IPS-18c (cell line): ENCODE data around the gene NPDC1.
A peak's percentile ranks its signal among the peaks of the same experiment; 100 is the strongest.

ENCODE experiments used
- H3K4me3 ChIP-seq: 2 replicates; pipeline ENCODE4 v1.7.0; 2013; ENCODE audit warnings: low read depth, mild to moderate bottlenecking, low read length, moderate library complexity; ENCODE audit not compliant: insufficient read depth
- H3K9me3 ChIP-seq: one replicate; pipeline ENCODE4 v1.6.1; 2013; ENCODE audit warnings: mild to moderate bottlenecking, low read length, moderate library complexity; ENCODE audit not compliant: control insufficient read depth, insufficient read depth

Gene NPDC1

DNA sequence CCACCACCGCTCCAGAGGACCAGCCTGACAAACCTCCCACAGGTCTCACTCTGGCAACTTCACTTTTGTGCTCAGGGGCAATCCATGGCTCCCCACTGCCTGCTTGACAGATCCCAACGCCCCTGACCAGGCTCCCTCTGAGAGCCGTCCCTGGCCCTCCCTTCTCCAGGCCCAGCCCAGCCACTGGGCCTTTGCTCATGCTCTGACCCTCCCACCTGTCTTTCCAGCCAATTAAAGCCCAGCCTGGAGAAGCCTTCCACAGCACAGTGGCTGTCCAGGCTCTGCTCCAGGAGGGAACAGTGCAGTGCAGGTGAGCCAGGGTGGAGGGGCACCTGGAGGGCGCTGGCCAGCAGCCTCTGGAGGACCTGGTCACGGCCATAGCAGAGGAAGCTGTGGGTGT is 4.6 kb upstream of the NPDC1 start:
- Histone ChIP-seq H3K9me3 (peaks cover 2% of the 10 kb centered on the region), H3K4me3 (no peak overlapping the region)

GRCh38 chr9:137049544-137050449 is 3.8 kb upstream of the NPDC1 start:
- Histone ChIP-seq H3K4me3 (no peak overlapping the region), H3K9me3 (peaks cover 2% of the 10 kb centered on the region)

DNA sequence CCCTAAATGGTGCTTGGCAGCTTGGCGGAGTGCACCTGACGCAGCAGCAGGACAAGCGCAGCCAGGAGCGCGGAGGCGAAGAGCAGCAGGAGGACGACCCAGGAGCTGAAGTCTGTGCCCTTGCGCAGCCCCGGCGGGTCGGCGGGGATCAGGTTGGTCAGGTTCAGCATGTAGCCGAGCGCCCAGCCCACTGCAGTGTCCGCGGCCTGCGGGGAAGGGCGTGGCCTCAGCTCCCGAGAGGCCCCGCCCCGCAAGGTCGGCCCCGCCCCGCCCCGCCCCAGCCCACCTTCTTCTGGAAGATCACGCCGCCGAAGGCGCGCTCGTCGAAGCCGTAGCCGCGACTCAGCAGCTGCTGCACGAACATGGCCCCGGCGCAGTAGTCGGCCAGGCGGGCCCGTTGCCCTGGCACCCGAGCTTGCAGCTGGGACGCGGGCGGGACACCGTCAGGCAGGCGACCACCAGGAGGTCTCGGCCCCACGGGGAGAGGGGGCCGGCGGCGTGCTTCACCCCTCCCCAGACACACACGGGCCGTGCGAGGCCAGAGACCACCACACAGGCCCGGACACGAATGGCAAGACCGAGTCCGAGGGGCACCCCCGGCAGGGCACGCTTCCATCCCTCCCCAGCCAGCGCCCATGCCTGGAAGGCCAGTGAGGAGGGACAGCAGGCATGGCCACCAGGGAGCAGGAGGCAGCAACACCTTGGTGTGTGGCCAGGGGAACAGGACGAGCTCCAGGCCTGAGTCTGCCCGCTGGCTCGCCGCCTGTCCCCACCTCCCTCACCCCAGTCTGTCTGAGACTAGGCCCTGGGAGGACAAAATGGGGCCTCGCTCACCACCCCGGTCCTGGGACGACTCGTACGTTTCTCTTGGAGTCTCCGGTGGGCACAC is 2.9 kb upstream of the NPDC1 start:
- no peak overlapping the region for H3K4me3 ChIP-seq

DNA sequence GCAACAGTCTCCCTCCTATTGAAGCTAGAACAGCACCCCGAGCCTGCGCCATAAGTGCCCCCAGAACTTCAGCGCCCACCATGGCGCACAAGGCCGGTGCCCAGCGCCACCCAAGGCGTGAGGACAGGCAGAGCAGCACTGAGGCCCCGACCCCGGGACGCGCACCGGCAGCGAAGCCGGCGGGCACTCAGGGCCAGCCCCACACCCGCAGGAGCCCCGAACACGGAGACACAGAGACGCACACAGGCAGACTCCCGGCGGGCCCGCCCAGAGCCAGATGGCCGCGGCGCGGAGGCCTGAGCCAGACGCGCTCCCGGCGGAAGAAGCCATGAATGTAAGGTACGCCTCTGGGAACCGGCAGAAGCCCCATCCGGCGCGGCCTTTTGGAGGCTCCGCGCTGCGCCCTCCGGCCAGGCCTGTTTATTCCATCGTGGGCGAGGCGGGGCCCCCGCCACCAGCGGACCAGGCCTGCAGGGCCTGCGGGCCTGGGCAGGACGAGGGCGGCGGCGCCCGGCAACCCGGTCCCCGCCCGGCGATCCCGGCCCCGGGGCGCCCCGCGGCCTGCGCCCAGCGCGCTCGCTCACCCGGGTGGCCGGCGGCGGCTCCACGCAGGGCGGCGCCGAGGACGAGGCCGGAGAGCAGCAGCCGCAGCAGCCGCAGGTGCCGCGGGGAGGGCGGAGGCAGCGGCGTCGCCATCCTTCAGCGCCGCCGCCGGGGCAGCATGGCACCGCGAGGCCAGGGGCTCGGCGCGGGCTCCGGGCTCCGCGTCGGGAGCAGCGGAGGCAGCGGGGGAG is 486 bp downstream of the NPDC1 start:
- Histone ChIP-seq H3K4me3 (peak overlapping the region; percentile 59), H3K9me3 (no peaks in the 10 kb centered on the region)

More for the DNA sequence above, 2.9 kb upstream of the NPDC1 start:
- peaks cover 2% of the 10 kb centered on the region for H3K9me3 ChIP-seq

- peak overlapping the region; percentile 59; the same call in 1 of the 2 replicates for H3K4me3 ChIP-seq
Observed at GRCh38 chr9:137044502-137045177, 1.3 kb downstream of the NPDC1 start.

DNA sequence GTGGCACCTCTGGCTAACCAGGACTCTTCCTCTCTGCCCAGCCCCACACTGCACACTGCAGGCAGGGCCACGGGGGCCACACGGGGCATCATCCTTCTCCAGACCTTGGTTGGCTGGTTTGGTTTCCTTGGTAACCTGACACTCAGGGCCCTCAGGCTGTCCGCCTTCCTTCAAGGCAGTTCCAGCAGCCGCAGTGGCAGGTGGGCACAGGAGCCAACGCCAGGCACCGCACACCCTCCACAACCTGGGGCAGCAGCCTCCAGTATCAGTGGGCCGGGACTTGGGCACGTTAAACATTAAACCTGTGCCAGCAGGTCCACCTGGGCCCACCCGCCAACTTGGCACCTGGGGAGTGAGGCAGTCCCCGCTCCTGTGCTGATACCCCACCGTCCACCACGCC is 1.9 kb downstream of the NPDC1 start:
- Histone ChIP-seq H3K9me3 (no peaks in the 10 kb centered on the region), H3K4me3 (no peak overlapping the region)

More at GRCh38 chr9:137044502-137045177, 1.3 kb downstream of the NPDC1 start:
- H3K9me3 ChIP-seq: no peaks in the 10 kb centered on the region

DNA sequence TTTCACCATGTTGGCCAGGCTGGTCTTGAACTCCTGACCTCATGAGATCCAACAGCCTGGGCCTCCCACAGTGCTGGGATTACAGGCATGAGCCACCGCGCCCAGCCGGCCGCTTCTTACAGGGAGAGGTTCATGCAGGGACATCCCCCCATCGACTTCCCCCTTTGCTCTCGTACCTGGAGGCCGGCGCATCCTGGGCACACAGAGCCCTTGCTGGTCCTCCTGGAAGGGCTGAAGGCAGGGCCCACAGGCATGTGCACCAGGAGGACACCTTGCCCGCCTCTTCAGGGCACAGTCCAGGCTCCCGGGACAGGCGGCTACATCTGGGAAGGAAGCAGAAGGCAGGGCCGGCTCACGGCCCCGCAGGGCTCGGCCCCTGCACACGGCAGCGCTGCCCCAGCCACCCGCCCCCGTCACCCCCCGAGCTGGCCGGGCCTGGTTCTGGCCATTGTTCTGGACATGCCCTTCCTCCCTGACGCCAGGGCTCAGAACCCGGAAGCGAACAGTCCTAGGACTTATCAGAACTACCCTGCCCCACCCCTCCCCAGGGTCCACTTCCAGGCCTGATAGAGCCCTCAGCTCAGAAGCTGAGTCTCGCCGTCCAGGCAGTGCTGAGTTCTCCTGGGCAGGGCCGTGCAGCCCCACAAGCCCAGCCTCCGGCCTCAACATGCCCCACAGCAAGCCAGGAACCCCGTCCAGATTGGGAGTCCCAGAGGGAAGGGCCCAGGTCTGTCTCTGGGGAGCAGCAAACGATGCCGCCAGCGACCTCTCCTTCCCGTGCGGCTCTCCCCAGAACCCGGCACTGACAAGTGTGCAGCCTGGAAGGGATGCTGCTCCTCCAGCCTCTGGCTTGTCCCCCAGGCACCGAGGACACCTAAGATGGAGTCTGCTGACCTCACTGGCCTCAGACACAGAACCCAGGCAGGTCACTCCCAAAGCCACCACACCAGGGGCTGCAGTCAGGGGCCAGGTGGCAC is 2.9 kb downstream of the NPDC1 start:
- Histone ChIP-seq H3K4me3 (no peak overlapping the region), H3K9me3 (no peaks in the 10 kb centered on the region)

DNA sequence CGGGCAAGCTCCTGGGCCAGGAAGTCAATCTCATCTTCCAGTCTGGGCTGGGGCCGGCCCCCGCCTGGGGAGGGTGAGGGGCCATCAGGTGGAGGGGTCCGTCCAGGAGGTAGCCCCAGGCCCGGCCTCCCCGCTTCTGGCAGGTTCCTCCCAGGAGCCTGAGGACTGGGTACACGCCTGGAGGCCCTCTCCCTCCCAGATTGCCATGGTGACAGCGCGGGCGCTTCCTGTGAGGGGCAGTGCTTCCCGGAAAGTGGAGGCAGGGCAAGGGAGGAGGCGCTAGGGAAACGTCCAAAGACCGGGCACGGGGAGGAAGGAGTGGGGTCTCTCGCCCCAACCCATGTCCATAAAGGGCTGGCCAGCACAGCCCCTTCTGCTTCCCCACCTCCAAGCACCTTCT is 4.9 kb downstream of the NPDC1 start:
- no peaks in the 10 kb centered on the region for H3K9me3 ChIP-seq

GRCh38 chr9:137040568-137040967 is 5.4 kb downstream of the NPDC1 start:
- no peaks in the 10 kb centered on the region for H3K9me3 ChIP-seq
- H3K4me3 ChIP-seq: no peak overlapping the region

More for the DNA sequence above, 4.9 kb downstream of the NPDC1 start:
- no peak overlapping the region for H3K4me3 ChIP-seq

DNA sequence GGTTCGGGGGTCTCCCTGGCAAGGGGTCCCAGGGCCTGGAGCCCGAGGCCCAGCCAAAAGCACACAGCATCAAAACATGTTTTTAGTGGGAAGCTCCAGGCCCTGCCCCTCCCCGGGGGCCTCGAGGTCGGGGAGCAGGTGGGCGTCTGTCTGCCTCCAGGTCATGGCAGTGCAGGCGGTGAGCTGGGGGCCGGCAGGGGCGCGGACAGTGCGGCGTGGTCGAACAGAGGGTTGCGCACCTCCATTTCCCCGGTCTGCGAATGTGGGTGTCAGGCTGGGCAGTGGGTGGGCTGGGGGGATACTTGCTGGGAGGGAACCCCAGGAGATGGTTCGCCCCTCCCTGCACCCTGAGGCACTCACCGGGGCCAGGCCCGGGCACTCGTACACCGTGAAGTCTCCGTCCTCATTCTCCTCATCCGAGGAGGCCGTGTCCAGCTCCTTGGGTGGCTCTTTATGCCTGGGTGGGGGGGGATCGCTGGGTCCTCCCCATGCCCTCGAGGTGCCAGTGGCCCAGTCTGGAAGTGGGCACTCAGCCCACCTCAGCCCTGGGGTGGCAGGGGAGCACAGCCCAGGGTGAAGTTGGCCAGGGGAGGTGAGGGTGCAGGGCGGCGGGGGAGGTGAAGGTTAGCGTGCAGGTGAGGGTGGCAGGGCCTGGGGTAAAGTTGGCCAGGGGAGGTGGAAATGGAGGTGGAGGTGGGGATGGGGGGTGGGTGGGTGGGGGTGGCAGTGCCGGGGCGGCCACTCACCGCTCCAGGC is 6.2 kb downstream of the NPDC1 start:
- Histone ChIP-seq H3K4me3 (no peak overlapping the region), H3K9me3 (no peaks in the 10 kb centered on the region)

GRCh38 chr9:137038916-137039315 is 7.1 kb downstream of the NPDC1 start:
- Histone ChIP-seq H3K9me3 (no peaks in the 10 kb centered on the region), H3K4me3 (no peak overlapping the region)

- Histone ChIP-seq H3K4me3 (no peak overlapping the region), H3K9me3 (no peaks in the 10 kb centered on the region)
Observed at GRCh38 chr9:137037483-137037882, 8.5 kb downstream of the NPDC1 start.

DNA sequence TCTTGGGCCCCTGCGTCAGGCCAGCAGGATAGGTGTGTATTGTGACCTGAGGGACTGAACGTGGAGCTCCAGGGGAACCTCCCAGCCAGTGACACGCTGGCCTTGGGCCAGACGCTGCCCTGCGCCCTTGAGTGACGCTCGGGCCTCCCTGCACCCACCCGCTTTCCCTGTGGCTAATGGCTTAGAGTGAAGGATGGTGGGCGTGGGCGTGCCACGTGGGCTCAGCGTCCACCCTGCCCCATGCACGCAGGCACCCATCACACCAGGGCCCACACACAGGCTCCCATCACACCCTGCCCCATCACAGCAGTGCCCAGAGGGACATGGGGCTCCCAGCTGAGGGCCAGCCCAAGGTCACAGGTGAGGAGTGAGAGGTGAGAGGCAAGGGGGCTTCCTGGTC is 8.9 kb downstream of the NPDC1 start:
- no peaks in the 10 kb centered on the region for H3K9me3 ChIP-seq
- no peak overlapping the region for H3K4me3 ChIP-seq

DNA sequence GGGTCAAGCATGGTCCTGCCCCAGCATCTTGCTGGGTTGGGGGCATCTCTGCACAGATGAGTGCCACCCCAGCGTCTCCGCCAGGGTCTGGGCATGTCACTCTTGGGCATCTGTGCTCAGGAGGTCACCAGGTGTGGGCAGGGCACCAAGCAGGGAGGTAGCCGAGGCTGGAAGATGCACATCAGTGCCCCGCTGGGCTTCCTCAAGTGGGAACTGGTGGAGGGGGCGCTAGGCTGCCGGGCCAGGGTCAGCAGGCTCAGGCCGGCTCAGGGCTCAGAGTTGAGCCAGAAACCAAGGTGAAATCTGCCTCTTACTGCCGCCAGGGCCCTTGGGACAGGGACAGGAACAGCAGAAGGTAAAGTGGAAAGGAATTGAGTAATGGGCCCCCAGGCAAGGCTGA is 10.0 kb downstream of the NPDC1 start:
- no peak overlapping the region for H3K4me3 ChIP-seq
- no peaks in the 10 kb centered on the region for H3K9me3 ChIP-seq

DNA sequence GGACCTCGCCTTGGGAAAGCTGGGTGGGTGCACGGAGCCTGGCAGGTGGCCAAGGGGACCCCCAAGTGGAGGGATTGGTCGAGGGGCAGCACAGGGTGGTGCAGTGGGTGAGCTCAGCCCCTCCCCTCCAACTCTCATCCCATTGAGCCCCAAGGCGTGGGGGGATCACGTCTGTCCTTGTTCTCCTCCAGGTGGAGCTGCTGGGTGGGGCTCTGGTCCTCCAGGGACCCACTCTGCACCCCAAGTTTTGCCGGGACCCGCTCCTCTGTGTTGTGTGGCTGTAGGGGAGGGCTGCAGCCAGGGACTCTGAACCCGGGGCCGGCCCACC is 10.5 kb downstream of the NPDC1 start:
- Histone ChIP-seq H3K9me3 (no peaks in the 10 kb centered on the region), H3K4me3 (no peak overlapping the region)
